HG02678 (cell line): ENCODE measurements around the gene PITPNB.

Experiments used
- ATAC-seq: cut with Tn5 transposase; IDR thresholded peaks from one replicate; pipeline ENCODE4 v1.9.1; 2021; ENCODE audit warnings: mild to moderate bottlenecking, moderate library complexity; ENCODE audit not compliant: unreplicated experiment

Gene PITPNB

DNA sequence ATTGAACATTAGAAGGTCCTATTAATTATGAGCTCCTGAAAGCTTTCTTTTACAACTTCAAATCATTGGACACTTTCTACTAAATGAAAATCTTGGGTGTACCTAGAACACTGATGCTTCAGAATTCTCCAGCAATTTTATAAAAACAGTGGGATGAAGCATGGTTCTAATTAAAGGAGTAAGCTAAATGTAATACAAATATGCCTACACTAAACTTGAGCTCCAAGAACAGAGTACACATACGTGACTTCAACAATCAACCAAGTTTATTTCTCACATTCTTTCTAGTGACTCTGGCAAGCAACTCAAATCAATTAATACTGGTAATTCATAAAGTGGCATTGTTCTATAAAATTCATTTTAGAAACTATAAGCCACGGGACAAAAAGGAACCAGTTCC, 55.5 kb downstream of the PITPNB start:
- ATAC-seq = no peak

DNA sequence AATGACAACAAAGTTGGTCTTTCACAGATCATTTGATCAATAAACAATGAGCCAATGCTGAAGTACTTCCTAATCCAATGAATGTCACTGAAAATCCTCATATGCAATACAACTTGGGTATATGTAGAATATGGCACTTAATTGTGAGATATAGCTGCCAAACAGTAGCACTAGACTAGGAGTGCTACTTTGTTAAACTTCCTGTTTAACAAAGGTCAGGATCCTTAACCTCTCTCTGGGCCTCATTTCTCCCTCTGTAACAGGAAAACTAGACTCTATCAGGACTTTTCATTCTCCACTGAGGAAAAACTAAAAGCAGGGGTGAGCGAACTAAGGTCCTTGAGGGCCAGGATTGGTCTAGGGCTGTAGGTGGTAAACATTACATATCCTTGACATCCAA, 56.1 kb downstream of the PITPNB start:
- ATAC-seq = no peak

DNA sequence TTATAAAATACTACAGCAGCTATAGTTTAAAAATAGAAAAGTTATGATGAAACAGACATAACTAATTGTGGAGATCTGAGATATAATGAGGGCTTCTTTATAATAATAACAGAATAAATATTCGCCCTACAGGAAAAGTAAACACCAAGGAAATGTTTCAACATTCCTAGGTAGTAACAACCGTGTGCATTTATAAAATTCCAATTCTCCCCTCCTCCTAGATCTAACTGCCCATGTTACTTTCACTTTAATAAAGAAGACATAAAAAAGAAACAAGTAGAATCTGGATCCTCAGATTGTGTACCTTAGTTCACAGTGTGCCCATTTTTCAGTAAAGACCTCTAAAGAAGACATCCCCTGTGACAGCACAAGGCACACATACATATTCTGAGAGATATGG, 59.7 kb downstream of the PITPNB start:
- ATAC-seq = no peak

DNA sequence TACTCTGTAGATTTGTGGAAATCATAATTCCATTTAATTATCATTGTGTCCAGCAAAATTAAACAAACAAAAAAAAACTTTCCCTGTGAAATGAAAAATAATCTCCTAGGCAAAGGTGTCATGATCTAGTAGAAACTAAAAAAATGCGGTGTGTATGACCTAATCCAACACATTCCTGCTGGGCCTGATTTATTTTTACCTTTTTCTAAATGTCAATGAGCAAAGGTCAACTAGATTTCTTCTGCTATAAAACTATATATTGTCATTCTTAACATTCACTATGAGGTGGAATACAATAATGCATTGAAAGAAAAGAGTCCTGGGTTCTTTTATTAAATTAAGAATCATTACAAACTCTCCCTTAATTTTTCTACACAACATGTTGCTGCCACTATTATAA, 60.4 kb downstream of the PITPNB start:
- ATAC-seq = no peak

DNA sequence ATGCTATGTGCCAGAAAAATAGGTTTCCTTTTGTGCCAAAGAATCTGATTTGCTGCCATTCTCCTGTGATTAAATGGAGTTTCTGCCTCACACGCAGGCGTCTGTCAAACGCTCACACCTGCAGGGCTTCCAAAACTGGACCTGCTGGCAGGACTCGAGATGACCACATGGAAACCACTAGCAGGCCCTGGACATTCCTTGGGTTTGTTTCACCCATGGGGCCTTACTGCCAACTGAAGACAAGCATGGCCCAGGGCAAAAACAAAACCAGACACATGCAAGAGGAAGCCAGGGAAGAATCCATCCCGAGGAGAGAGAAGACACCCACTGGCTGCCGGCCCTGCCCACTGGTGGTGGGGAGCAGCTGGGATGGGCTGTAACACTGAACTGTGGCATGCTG, 61.6 kb downstream of the PITPNB start:
- no peak for ATAC-seq

DNA sequence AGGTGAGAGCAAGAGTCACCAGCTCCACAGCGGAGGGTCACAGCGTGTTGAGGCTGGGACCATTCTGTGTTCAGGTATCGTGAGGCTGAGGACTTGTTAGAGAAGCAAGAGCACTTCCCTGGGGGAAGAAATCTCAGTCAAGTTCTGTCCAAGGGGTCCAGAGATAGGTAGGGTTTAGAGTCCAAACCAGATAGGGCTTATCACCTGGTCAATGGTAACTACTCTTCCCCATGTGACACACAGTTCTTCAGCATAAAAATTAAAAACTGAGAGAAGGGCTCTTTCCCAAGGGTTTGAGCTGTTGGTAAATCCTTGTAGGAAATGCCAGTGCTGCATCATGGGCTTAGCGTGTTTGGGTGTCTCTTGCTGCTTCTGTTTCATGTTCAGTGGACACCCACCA, 62.7 kb downstream of the PITPNB start:
- no peak for ATAC-seq

DNA sequence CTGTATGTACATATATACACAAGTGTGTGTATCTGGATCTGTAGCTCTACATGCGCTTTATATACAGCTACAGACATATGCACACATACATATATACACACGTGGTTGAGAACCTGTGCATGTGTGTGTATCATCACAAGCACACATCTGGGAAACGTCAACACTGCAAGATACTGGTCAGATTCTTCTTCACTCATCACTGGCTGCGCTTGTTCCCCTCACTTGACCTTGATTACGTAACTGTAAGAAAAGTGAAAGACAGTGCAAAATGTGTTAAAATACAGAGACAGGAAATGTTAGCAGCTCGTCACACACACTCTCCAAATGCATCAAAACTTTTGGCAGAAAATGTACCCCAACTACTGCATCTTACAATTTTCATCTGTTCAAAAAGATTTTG, 65.6 kb downstream of the PITPNB start:
- no peak for ATAC-seq

DNA sequence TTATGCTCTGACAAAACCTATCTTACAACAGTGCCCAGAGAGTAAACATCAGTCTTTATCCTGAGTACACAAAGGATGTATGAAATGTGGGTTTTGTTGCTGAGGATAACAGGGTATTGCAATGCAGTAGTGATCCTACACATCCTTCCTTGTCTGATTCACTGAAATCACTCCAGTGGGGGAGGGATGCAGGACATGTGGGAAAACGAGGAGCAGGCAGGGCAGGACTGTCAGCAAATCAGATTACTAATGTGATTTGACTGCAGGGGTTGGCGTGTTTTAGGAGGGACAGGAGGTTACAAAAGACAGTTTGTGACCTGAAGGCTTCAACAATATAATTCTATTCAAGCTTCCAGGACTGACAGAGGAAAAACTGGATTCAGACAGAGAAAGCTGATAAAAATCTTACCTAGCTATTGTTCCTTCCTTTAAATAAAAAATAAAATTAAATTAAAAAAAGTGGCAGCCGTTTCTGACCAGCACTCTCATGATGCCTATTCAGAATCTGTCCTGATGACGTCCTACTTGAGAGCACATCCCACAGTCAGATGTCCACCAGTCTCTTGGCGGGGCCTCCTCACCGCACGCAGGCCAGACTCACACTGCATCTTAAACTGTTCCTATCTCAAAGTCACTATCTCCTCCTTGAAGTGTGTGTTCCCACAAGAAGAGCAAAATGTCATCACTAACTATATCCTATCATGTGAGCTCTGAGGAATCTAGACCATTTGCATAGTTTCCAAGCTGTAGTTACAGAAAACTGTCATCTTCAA, 66.9 kb downstream of the PITPNB start:
- no peak for ATAC-seq

DNA sequence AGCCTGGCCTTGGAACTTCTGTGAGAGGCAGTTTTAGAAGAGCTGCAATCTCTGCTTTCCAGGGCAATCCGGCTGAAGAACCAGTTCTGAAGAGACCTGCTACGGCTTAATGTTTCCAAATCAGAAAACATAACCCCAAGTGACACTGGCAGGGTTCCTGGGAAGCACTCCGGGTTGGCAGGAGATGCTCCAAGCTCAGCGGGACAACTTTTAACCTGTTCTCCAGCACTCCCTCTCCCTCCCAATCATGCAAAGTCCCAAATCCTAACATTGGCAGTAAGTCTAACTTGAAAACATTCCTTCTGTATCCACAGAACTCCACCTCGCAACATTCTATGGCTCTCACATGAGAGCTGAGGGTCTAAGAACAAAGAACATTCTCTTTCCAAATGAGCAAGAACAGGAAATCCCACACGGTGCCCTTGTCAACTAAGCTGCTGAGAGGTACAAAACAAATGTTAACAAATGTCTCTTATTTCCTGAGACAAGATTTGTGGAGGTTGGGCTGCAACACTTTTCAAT, 69.0 kb downstream of the PITPNB start:
- ATAC-seq = no peak

DNA sequence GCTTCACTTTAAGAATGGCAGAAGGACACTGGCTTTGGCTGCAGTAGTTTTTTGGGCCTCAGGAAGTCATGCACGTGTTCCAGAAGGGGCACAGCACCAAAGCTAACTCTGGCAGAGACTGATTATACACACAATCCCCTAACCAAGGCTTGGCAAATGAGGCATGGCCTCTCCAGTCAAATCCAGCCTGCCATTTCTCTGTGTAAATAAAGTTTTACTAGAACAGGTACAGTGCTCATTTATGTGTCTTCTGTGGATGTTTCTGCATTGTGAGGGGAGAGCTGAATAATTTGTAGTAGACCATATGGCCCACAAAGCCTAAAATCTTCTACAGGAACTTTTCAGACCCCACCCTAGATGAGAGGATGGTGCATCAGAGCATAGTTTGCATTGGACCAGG, 71.1 kb downstream of the PITPNB start:
- no peak for ATAC-seq

DNA sequence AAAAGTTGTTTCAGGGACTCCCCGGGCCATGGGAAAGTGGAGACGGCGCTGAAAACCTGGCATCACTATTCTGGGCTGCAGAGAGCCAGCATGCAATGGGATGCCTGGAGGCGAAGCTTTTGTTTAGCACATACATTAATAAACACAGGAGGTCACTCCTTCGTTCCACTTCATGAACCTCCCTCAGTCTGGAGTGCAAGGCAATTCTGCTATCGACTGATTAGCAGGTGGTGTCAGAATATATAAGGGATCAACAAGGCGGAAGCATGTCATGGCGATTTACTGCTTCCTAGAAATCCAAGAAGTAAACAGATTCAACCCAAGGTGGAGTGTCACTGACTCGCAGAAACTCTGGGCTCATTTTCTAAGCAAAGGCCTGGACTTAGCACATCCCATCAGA, 72.1 kb downstream of the PITPNB start:
- no peak for ATAC-seq

DNA sequence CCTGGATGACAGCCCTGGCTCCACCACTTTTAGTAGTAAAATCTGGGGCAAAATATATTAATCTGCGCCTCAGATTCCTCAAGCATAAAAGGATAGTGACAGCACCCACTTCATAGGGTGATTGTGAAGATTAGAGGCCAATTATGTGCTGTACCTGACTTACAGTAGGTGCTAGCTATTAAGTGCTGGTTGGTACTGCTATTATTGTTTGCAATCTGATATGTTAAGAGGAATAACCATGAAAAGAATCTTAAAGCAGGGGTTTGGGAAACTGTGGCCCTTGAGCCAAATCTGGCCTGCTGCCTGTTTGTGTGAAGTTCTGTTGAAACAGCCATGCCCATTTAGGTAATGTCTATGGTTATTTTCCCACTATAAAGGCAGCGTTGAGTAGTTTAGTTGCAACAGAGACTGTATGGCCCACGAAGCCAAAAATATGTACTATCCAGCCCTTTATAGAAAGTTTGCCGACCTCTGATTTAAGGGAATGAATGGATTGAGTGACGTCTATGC, 72.8 kb downstream of the PITPNB start:
- no peak for ATAC-seq

DNA sequence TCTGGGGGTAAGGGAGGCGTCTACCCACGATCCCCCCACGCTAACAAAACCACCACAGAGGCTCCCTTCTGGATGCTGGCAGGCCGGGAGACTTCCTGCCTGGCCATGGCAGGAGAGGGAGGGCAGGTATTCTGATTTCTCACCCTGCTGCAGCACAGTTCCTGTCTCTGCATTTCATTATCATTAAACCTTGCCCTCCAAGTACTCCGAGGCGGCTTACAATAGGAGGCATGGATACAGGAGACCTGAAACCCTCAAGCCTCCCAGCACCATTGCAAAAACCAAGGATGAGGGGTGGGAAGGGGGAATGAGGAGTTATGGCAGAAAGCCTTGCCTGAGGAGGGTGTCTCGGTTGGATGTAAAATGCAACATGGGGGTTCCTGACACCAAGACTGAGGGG, 73.4 kb downstream of the PITPNB start:
- no peak for ATAC-seq

DNA sequence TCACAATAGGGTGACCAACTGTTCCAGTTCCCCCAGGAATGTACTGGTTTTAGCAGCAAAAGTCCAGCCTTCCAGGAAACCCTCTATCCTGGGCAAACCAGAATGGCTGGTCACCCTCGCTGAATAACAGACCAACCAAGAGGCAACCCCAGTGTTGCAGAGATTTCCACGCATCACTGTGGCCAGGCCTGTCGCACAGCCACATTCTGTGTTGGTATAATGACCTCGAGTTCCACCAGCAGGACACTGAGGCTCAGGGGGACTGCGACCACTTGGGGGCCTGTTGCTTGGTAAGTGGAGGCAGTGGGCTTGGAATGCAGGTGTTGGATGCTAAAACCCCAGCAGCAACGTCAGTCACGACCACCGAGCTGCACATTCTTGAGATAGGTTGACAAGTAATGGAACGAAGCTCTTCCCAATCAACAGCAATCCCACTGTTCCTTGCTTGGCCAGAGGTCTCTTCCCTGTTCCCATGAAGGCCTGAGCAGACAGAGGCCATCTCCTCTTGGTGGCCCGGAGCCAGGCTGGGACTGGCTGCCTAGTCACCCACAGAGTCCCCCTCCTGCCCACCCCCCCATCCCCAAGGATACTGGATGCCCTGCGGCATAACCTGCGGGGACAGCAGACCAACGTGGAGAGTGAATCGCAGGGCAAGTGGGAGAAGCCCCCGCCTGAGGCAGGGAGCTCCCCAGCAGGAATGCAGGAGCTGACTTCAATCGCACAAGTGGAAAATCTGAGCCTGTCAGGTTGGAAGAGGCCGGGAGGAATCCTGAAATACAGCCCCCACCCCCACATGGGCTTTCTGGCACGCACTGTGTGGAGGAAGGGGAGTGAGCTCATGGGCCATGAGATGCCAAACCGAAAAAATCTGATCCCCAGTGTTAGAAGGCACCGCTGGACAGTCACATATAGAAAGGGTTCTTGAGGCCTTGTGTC, 74.1 kb downstream of the PITPNB start:
- no peak for ATAC-seq

DNA sequence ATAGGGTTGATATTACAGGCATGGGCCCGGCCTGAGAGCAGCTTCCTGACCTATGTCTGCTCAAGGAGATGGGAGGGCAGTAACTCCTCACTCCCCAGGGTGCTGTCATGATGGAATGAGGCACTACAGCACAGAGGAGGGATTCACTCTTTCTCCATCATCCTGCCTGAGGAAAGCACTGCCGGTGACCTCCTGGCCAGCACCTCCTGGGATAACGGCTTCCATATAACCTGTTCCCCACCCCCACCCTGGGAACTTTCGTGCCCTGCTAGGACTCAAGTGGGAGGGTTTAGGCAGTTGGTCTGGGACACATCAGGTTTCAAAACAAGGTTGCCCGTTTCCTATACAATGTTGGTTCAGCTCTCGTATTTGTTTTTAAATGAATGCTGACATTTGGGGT, 74.8 kb downstream of the PITPNB start:
- no peak for ATAC-seq

DNA sequence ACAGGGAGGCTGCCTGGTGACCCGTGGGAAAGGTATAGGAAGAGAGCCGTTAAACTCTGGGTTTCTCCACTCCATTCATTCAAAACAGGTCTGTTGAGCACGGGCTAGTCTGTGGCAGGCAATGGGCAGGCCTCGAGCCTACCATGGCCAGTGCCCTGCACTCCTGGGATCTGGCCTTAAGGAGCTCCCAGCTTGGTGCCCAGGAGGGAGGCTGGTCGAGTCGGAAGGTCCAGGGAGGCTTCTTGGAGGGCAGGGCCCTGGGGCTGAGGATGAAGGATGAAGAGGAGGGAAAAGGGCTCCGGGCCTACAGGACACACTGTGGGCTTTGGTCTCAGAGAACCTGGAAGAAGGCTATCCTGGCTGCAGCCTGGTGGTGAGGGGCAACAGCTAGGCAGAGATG, 75.6 kb downstream of the PITPNB start:
- ATAC-seq = no peak

DNA sequence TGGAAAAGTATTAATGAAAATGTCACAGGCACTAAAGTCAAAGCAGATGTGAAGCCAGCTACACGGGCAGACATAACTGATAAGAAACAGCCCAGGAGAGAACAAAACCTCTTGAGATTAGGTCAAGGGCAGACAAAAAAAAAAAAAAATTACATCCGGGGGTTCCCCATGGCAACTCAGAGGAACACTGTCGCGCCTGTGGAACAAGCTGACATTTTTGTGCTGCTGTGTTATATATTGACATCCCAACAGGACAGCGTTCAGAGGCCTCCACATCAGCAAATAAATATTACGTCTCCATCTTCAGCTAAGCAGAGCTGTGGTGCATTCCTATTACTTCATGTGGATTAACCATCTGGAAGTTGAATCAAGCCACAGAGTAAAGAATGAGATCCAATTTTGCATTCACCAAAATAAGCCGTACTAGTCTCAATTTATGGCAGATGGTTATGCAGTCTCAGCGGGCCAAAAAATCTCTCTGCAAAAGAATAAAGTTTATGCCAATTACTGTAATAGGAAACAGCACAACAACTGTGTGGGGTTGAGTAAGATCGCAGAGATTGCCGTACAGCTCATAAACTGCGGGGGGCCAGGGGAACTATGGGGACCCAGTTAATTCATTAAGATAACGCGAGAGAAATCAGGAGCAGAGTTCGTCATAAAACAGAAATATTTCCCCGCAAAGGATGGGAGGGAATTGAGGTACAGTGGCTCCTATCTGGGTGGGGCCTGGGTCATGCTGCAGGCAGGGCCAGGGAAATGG, 76.2 kb downstream of the PITPNB start:
- no peak for ATAC-seq

DNA sequence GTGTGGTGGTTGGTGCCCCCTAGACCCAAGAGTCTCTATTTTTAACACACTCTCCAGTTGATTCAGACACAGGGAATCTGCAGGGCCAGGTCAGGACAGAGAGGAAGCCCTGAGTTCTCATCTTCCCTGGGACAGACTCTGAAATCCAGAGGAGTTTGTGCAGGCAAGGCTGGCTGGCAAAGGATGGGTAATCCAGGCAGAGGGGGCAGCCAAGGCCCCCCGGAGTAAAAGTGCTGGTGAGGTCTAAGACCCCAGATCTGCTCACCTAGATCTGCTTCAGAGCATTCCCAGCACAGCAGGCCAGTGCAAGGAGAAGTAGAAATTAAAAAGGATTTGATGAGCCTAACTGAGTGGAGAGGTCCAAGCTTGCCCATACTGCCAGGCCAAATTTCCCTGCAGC, 76.9 kb downstream of the PITPNB start:
- no peak for ATAC-seq

DNA sequence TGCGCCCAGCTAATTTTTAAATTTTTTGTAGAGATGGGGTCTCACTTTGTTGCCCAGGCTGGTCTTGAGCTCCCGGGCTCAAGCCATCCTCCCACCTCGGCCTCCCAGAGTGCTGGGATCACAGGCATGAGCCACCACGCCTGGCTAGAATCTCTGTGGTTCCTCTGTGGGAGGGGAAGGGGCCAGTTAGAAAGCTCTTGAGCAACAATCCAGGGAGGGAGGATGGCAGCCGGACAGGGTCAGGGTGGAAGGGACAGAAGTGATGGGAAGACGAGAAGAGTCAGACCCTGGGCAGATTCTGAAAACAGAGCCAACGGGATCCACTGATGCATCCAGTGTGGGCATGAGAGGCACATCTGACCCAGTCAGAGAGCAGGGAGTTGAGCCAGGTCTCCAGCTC, 78.6 kb downstream of the PITPNB start:
- ATAC-seq = no peak

DNA sequence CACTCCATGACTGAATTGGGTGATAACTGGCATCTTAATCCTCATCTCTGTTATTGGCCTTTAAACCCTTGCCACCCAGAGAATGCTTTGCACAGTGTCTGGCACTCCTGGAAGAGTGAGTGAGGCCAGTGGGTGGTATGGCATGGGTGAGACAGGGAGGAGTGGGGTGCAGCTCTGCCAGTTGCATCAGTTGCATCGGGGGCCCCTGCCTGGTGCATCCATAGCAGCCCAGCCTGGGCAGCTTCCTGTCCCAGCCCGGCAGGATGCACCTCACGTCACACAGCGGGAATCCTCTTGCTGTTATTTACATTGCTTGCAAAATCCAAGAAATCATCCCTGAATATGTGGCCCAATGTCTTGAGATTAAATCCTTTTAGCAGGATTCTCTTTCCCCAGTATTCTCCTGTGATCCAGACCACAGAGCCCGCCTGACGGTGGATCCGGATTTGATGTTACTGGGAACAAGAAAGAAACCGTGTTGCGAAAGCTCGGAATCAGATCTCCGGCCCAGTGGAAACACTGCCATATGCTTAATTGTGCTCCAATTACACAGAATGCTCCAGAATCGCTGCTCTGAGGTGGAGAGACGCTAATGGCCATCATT, 79.9 kb downstream of the PITPNB start:
- no peak for ATAC-seq

DNA sequence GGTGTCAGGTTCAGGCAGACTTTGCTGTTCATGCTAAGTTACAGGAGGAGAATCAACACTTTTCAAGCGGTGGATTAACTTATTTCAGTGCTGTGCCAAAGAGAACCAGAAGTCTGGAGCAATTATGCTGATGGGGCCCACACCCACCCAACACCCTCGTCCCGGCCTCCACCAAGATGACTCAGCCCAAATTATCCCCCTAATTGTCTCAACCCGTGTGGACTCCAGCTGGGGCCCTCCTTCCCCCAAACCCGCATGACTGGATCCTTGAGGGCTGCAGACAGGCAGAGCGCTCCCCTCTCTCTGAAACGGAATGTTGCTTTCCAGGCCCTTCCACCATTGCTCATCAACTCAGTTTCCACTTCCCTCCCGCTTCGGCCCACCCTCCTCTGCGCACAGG, 82.9 kb downstream of the PITPNB start:
- no peak for ATAC-seq
